T-helper 2 cell treated with Interferon-gamma antibody and Interleukin-4, amounts not matched to agents 5 μg/mL and 100 μg/mL, for 36 hours (primary cell): ENCODE results near the gene STAB2.
"Not testable (repeated sequence)": the region's sequence is repeated elsewhere in the genome, so short reads cannot be mapped to it uniquely, and the experiment has no call there.

Experiments
- DNase-seq: peaks from one replicate; pipeline ENCODE4 v3.0.0; 2021; ENCODE audit warnings: low spot score
- H3K27ac Mint-ChIP-seq: one replicate; pipeline ENCODE4 v1.8.0; 2021; ENCODE audit warnings: mild to moderate bottlenecking, mixed read lengths
- H3K27me3 Mint-ChIP-seq: one replicate; pipeline ENCODE4 v1.8.0; 2021; ENCODE audit warnings: low read depth, mixed read lengths
- H3K36me3 Mint-ChIP-seq: one replicate; pipeline ENCODE4 v1.8.0; 2021; ENCODE audit warnings: low read depth, mixed read lengths
- H3K4me1 Mint-ChIP-seq: one replicate; pipeline ENCODE4 v1.8.0; 2021; ENCODE audit warnings: low read depth, mixed read lengths
- H3K4me3 Mint-ChIP-seq: one replicate; pipeline ENCODE4 v1.8.0; 2022; ENCODE audit warnings: mild to moderate bottlenecking, moderate library complexity, mixed read lengths
- H3K9me3 Mint-ChIP-seq: one replicate; pipeline ENCODE4 v1.8.0; 2021; ENCODE audit warnings: mixed read lengths

The STAB2 gene

GRCh38 chr12:103807561-103808238 lies 220.6 kb downstream of the STAB2 start:
- Mint-ChIP-seq H3K4me3 (no peak overlapping the region), H3K27me3 (no peaks in the 10 kb centered on the region), H3K9me3 (no peaks in the 10 kb centered on the region), H3K4me1 (peaks cover 2% of the 10 kb centered on the region), H3K36me3 (no peaks in the 10 kb centered on the region), H3K27ac (no peak overlapping the region)
- DNase-seq: no peak

GRCh38 chr12:103808239-103808880 lies 221.3 kb downstream of the STAB2 start:
- no peak overlapping the region for H3K4me3 Mint-ChIP-seq
- no peaks in the 10 kb centered on the region for H3K36me3 Mint-ChIP-seq
- no peak for DNase-seq
- no peak overlapping the region for H3K27ac Mint-ChIP-seq
- H3K9me3 Mint-ChIP-seq: no peaks in the 10 kb centered on the region
- H3K27me3 Mint-ChIP-seq: no peaks in the 10 kb centered on the region
- H3K4me1 Mint-ChIP-seq: peaks cover 2% of the 10 kb centered on the region

GRCh38 chr12:103809154-103809553 lies 222.1 kb downstream of the STAB2 start:
- H3K9me3 Mint-ChIP-seq: no peaks in the 10 kb centered on the region
- H3K36me3 Mint-ChIP-seq: no peaks in the 10 kb centered on the region
- DNase-seq: no peak
- H3K4me3 Mint-ChIP-seq: no peak overlapping the region
- no peak overlapping the region for H3K27ac Mint-ChIP-seq
- peaks cover 1% of the 10 kb centered on the region for H3K4me1 Mint-ChIP-seq
- no peaks in the 10 kb centered on the region for H3K27me3 Mint-ChIP-seq

- not testable (repeated sequence) for H3K9me3 Mint-ChIP-seq, H3K4me1 Mint-ChIP-seq, H3K36me3 Mint-ChIP-seq, H3K27me3 Mint-ChIP-seq, H3K27ac Mint-ChIP-seq, H3K4me3 Mint-ChIP-seq, DNase-seq
Measured at GRCh38 chr12:103809639-103810038, 222.6 kb downstream of the STAB2 start.

GRCh38 chr12:103810111-103810510 lies 223.0 kb downstream of the STAB2 start:
- H3K27me3 Mint-ChIP-seq: no peaks in the 10 kb centered on the region
- H3K27ac Mint-ChIP-seq: no peak overlapping the region
- H3K4me1 Mint-ChIP-seq: no peaks in the 10 kb centered on the region
- H3K4me3 Mint-ChIP-seq: no peak overlapping the region
- H3K9me3 Mint-ChIP-seq: no peaks in the 10 kb centered on the region
- H3K36me3 Mint-ChIP-seq: no peaks in the 10 kb centered on the region
- no peak for DNase-seq

DNA sequence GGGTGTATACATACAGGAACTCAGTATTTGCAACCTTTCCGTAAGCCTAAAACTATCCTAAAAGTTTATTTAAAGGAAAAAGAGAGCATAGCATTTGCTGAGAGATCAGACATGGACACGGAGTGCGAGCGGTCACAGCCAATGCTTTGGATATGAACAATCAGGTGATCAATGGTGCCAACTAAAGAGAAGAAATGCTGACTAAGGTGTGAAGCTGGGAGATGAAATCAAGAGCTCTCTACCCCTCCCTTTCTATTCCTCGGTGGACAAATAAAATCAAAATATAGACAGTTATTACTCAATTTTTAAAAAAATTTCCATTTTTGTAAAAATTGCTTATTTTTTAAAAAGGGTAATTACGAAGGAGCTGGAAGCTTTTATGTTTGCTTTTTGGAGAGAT lies 224.7 kb downstream of the STAB2 start:
- Mint-ChIP-seq H3K4me1 (no peaks in the 10 kb centered on the region), H3K27me3 (no peaks in the 10 kb centered on the region), H3K27ac (no peak overlapping the region), H3K4me3 (no peak overlapping the region), H3K36me3 (no peaks in the 10 kb centered on the region), H3K9me3 (no peaks in the 10 kb centered on the region)
- no peak for DNase-seq

DNA sequence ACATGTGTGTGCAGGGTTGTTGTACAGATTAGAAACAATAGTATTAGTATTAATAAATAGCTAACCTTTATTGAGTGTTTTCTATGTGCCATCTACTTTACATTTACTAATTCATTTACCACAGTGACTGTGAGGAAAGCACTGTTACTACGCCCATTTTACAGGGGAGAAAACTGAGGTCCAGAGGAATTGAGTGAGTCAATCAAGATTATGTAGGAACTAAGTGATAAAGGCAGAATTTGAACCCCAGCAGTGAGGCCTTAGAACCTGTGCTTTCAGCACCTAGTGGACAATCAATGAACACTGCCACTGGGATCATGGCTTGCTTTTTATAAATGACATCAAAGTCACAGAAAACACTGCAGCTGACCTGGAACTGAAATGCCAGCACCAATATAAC lies 225.7 kb downstream of the STAB2 start:
- no peak overlapping the region for H3K27ac Mint-ChIP-seq
- H3K27me3 Mint-ChIP-seq: no peaks in the 10 kb centered on the region
- no peak overlapping the region for H3K4me3 Mint-ChIP-seq
- H3K4me1 Mint-ChIP-seq: no peaks in the 10 kb centered on the region
- no peaks in the 10 kb centered on the region for H3K9me3 Mint-ChIP-seq
- DNase-seq: no peak
- no peaks in the 10 kb centered on the region for H3K36me3 Mint-ChIP-seq

- Mint-ChIP-seq H3K27me3 (no peaks in the 10 kb centered on the region), H3K27ac (no peak overlapping the region), H3K4me1 (no peaks in the 10 kb centered on the region), H3K36me3 (no peaks in the 10 kb centered on the region), H3K9me3 (no peaks in the 10 kb centered on the region), H3K4me3 (no peak overlapping the region)
- DNase-seq: no peak
Measured at GRCh38 chr12:103813426-103813825, 226.4 kb downstream of the STAB2 start.

DNA sequence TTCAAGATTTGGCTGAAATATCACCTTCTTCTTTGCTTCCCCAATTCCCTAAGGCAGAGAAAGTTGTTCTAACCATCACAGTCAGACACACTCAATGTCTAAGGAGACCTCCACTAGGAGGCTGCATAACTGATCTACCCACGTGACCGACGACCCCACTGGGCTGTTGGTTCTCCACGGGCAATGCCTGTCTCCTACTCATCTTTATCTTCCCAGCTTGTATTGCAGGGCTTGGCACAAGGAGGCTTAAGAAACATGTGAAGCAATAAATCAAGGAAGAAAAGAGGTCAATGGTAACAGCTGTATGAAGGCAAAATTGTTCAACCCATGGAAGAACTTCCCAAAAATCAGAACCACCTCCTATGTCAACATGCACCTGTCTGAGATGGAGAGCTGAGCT lies 226.9 kb downstream of the STAB2 start:
- no peak for DNase-seq
- Mint-ChIP-seq H3K9me3 (no peaks in the 10 kb centered on the region), H3K4me1 (no peaks in the 10 kb centered on the region), H3K27me3 (no peaks in the 10 kb centered on the region), H3K4me3 (no peak overlapping the region), H3K27ac (no peak overlapping the region), H3K36me3 (no peaks in the 10 kb centered on the region)

GRCh38 chr12:103814436-103814835 lies 227.4 kb downstream of the STAB2 start:
- no peak overlapping the region for H3K4me3 Mint-ChIP-seq
- no peaks in the 10 kb centered on the region for H3K4me1 Mint-ChIP-seq
- H3K27ac Mint-ChIP-seq: no peak overlapping the region
- H3K27me3 Mint-ChIP-seq: no peaks in the 10 kb centered on the region
- DNase-seq: no peak
- H3K36me3 Mint-ChIP-seq: no peaks in the 10 kb centered on the region
- H3K9me3 Mint-ChIP-seq: no peaks in the 10 kb centered on the region
